PC-9 (cell line): ENCODE results near the gene NEDD9.

ENCODE experiments used
- CTCF ChIP-seq: fragments of 200-600 bp; sonication (generic); conservative IDR thresholded peaks from 2 replicates; pipeline ENCODE4 v1.6.1; 2017; ENCODE audit warnings: mixed run types, antibody characterized with exemption, mild to moderate bottlenecking, moderate library complexity
- EZH2 ChIP-seq: fragments of 200-600 bp; sonication (generic); IDR thresholded peaks from 2 replicates; pipeline ENCODE4 v1.8.0; 2017; ENCODE audit warnings: antibody characterized with exemption, low read depth

GRCh38 chr6:11277275-11278206 lies 45.1 kb upstream of the NEDD9 start:
- no peak for TF ChIP-seq CTCF
- TF ChIP-seq EZH2 = no peak
